Dermis blood vessel endothelial cell (primary cell): ENCODE data around the gene PCGF1. TPM values are rescaled to one million over a fixed set of nuclear protein-coding genes. Genes with fewer than 3 reads are reported as not detected.

Source experiments
- DNase-seq: peaks from one replicate; pipeline ENCODE4 v3.0.0; 2010
- total RNA-seq: library from RNA; depleted of rRNA; stranded (reverse); fragments of >200 nt; gene quantifications from 2 replicates; pipeline ENCODE4 v1.2.3, GENCODE V29; 2014

Gene PCGF1
- total RNA-seq, 1 donor from 2014 or later: 11.7 TPM

GRCh38 chr2:74514368-74515270 lies 7.1 kb upstream of the PCGF1 start, which contains the start of gene TLX2:
Gene TLX2, plus strand, starts transcription at chr2:74514450. Its CDS starts 357 bp downstream, at chr2:74514807.
- DNase-seq: peak; percentile 9

DNA sequence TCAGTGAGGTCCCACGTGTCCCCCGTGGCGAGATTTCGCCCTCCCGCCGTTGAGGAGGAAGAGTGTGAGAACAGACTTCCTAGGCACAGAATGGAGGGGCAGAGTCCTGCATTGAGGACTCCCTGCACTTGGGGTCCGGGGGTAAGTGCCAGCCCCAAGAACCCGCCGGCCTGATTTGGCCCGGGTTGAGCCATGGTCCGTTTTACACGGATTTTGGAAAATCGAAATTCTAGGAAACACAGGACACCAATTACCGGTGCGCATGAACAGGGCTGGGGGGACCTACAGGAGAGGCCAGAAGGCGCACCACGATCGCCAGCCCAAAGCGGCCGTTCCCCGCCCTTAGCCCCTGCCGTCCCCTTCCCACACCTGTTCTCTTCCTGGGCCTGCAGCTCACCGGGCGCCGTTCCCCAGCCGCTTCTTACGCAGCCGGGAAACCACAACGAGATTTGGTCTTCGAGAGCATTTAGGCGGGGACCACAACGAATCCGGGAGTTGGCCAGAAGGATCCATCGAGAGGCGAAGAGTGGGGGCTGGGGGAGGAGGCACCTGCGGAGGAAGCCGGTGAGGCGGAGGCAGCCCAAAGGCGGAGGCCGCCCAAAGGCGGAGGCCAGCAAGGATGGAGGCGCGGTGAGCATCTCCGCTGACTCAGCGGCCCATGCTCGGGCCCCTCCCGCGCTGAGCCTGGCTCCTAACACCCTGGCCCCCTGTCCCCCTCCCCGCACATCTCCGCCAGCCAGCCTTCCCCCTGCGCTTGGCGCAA lies 6.3 kb upstream of the PCGF1 start:
- no peak for DNase-seq

DNA sequence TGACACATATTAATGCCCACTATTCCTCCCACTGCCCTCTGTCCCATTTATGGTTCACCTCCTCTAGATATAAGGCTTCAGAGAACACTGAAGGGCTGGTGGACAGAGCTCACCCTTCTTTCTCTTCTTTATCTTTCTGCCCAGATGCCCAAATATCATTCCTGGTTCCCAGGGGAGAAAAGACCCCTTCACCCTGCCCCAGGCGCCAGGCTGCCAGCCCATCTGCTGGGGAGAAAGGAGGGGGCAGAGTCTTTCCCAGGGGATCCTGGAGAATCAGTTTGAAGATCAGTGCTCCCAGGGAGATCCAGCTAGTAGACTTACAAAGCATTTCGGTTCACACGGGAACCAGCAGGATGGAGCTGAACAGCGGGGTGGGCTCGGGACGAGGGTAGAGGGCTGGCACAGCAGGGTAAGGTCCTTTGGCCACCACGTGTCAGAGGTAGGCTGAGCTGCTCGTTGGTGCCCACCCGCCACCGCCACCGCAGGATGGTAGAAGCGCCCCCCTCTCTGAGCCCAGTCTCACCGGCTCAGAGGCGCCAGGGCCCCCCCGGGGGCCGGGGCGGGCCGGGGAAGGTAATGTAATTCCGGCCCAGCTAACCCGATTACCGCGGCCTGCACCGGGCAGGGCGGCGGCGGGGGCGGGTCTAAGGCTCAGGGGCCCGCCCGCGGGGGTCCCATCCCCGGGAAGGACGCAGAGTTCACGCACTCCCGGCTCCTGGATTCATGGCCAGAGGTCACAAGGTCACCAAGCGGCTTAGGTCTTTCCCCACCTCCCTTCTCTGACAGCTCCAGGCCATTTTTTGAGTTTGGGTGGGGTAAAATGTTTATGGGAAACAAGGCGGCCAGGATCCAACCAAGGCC lies 5.5 kb upstream of the PCGF1 start:
- DNase-seq: no peak

- no peak for DNase-seq
Observed at GRCh38 chr2:74511104-74511989, 3.9 kb upstream of the PCGF1 start.

- DNase-seq: no peak
Observed at GRCh38 chr2:74510272-74510671, 2.8 kb upstream of the PCGF1 start.

DNA sequence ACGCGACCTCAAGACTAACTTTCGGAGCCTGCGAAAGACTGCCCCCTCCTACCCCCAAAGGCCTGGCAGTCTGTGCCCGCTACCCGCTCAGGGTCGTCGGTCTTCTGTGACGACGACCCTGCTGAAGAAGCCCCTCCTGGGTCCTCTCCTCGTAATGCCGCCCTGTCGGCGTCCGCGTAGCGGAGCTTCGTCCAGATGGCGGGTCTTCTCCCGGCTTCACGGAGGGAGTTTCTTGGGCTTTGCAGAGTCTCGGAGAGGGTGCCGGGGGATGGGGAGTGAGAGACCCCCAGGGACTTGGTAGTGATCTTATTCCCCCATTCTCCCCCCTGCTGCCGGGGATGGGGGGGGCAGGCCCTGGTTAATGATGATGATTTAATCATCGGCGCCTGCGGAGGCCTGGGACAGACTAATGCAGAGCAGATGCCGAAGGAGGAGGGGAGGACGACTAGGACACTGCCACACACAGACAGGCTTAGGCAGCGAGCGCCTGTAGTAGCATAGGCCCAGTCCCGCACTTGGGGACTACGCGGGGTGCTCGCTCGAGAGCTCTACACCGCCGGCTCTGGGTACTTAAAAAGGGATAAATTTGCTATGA lies 528 bp upstream of the PCGF1 start:
- peak; percentile 30 for DNase-seq

- DNase-seq: no peak
Observed at GRCh38 chr2:74505448-74506246, 1.8 kb downstream of the PCGF1 start.

- DNase-seq: no peak
Observed at GRCh38 chr2:74504591-74504990, 2.9 kb downstream of the PCGF1 start.

GRCh38 chr2:74503506-74504475 lies 3.7 kb downstream of the PCGF1 start:
- DNase-seq: no peak

DNA sequence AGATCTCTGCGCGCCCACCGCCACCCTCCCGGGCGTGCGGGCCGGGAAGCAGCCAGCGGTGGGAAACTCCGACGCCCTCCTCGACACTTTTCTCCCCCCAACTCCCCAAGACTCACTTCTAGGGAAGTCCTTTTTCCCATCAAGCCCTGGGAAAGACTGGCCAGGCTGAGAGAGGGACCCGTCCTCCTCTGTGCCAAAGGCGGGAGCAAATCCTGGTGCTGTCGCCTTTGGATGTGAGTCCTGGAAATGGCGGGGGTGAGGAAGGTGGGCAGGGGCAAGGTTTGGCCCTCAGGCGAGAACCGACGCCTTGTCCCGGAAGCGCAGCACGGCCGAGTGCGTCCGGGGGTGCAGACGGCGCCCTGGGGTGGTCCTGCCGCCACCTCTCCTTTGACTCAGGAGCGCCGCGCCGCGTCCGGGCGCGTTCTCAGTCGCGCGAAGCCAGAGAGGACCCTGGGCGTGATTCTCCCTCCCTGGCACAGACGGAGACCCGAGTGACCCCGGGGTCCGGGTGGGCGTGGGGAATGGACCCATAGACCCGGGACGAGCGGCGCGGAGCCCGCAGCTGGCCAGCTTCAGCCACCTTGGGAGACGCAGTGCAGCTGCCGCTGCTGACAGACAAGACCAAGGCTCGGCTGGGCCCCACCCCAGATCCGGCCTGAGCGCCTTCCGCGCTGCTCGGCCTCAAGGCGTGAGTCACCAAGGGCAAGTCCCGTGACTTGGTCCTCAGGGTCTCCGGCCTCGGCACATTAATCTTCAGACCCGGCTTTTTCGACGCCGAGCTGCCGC lies 4.6 kb downstream of the PCGF1 start:
- peak; percentile 88 for DNase-seq

DNA sequence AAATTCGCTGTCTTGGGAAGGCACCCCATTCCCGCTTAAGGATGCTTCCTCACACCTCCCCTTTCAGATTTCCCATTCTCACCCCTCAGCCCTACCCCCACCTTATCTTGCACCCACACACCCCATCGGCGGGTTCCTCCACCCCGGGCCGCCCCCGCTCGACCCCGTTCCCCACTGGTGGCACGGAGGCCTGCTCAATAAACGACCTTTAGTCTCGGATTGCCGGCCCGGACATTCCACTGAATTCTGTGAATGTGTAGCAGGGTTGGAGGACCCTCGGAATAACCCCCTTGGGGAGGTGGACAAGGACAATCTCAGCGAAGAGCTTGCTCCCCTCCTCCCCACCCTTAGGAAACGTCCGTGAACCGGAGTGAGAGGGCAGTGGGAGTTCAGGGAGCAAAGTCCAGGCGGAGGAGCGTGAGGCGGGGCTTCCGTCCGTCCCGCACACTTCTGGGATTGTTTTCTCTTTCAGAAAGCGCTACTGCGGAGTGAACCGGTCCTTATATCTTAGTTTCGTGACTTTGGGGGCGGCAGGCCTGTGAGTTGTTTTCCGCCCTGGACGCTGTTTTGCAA lies 5.3 kb downstream of the PCGF1 start:
- no peak for DNase-seq

DNA sequence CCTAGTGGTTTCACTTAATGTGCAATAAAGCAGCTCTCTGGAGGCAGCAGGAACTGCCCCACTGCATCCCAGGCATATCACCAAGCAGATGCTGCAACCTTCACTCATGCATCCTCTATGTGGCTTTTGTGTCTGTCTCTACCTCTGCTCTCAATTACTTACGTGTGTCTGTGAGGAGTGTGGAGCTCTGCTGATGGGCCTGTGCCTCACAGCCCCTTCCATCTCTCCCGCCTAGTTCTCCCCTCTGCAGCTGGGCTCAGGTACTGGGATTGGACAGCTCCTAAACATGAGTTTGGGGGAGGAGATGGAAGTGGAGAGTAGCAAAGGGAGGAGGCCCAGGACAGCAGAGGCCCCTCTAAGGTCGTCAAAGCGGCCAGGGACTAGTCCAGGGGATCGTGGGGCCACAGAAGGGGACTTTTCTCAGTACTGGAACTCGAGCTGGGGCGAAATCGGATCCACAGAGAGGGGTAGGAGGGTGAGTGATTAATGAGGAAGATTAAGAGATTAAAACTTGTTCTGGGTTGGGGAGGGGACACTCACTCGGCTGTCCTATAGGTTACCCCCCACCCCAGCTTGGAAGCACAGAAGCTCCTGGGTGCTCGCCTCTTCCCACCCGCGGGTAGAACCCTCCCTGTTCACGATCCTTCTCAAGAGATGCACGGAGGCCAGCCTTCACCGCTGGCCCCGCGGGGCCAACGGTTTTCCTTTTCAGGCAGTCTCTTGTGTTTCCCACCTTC lies 6.0 kb downstream of the PCGF1 start:
- DNase-seq: no peak

- no peak for DNase-seq
Observed at GRCh38 chr2:74500578-74500946, 6.9 kb downstream of the PCGF1 start.

DNA sequence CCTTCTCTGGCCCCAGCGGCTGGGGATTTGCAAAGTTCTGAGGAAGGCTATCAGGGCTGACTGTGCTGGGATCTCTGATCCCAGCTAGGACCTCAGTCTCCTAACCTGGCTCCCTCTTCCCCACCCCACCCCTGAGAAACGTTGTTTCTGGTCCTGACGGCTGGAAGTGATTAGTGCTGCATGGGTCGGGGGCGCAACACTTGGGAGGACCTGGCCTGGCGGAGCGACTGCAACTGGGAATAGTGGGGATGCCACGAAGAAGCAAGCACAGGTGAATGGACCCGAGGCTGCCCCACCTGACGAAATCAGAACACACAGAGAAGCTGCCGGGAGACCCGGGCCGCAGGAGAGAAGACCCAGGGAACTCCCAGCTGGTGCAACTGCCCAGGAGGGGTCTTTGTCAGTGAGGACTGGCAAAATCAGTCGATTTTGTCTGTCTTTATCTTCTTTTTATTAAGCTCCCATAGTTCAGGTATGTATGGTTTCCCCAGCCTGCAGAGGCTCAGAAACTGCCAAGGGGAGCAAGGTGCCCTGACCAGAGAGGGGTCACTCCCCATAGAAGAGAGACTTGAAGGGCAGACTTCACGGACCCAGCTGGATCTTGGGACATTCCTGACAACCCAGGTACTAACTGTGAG lies 7.4 kb downstream of the PCGF1 start:
- no peak for DNase-seq

GRCh38 chr2:74499267-74499939 lies 8.1 kb downstream of the PCGF1 start, which contains the start of gene LBX2:
Gene LBX2, minus strand, starts transcription at chr2:74499603. Its CDS starts 66 bp downstream, at chr2:74499537.
- peak; percentile 40 for DNase-seq
